SK-N-SH treated with all-trans-retinoic acid at 6 μM for 48 hours (cell line): Measurements from ENCODE around the gene MEF2C.

Experiments
- ATAC-seq: fragments of 200-7000 bp; cut with Tn5 transposase; 3 replicates; pipeline ENCODE4 v1.9.1; 2020; ENCODE audit warnings: mild to moderate bottlenecking, moderate library complexity
- ARNTL ChIP-seq: fragments of 450-650 bp; formaldehyde crosslinking; IDR thresholded peaks from 2 replicates; pipeline ENCODE4 v1.5.0; 2020; ENCODE audit warnings: low read depth, mild to moderate bottlenecking, moderate library complexity, borderline replicate concordance
- BACH2 ChIP-seq: fragments of 250-450 bp; sonication (Bioruptor Pico); IDR thresholded peaks from 2 replicates; pipeline ENCODE4 v1.9.0; 2021; ENCODE audit warnings: mild to moderate bottlenecking, borderline replicate concordance
- CREB5 ChIP-seq: fragments of 250-450 bp; sonication (Bioruptor Pico); IDR thresholded peaks from 2 replicates; pipeline ENCODE4 v1.5.1; 2020; ENCODE audit warnings: low read depth, mild to moderate bottlenecking, moderate library complexity
- CSDC2 ChIP-seq: fragments of 250-450 bp; sonication (Bioruptor Pico); IDR thresholded peaks from 2 replicates; pipeline ENCODE4 v1.5.0; 2020; ENCODE audit warnings: mild to moderate bottlenecking, moderate library complexity
- ESRRG ChIP-seq: fragments of 250-450 bp; sonication (Bioruptor Pico); IDR thresholded peaks from 2 replicates; pipeline ENCODE4 v1.6.1; 2021; ENCODE audit warnings: mild to moderate bottlenecking
- GLIS3 ChIP-seq: fragments of 250-450 bp; sonication (Bioruptor Pico); IDR thresholded peaks from 2 replicates; pipeline ENCODE4 v1.5.0; 2020; ENCODE audit warnings: mild to moderate bottlenecking, moderate library complexity
- ISL1 ChIP-seq: fragments of 250-450 bp; sonication (Bioruptor Pico); IDR thresholded peaks from 2 replicates; pipeline ENCODE4 v2.1.2; 2022; ENCODE audit warnings: mild to moderate bottlenecking, moderate library complexity
- OSR1 ChIP-seq: fragments of 250-450 bp; sonication (Bioruptor Pico); IDR thresholded peaks from 2 replicates; pipeline ENCODE4 v1.8.0; 2022; ENCODE audit warnings: moderate library complexity, mild to moderate bottlenecking, inconsistent platforms
- PPARA ChIP-seq: fragments of 250-450 bp; sonication (Bioruptor Pico); IDR thresholded peaks from 2 replicates; pipeline ENCODE4 v1.5.0; 2020; ENCODE audit warnings: mild to moderate bottlenecking, borderline replicate concordance
- RARB ChIP-seq: fragments of 250-450 bp; sonication (Bioruptor Pico); IDR thresholded peaks from 2 replicates; pipeline ENCODE4 v1.8.0; 2021; ENCODE audit warnings: mild to moderate bottlenecking, moderate library complexity
- SNAI2 ChIP-seq: fragments of 250-450 bp; sonication (Bioruptor Pico); IDR thresholded peaks from 2 replicates; pipeline ENCODE4 v1.5.0; 2020; ENCODE audit warnings: mild to moderate bottlenecking, moderate library complexity
- TCF4 ChIP-seq: fragments of 250-450 bp; sonication (Bioruptor Pico); IDR thresholded peaks from 2 replicates; pipeline ENCODE4 v1.8.0; 2021; ENCODE audit warnings: mild to moderate bottlenecking, moderate library complexity, borderline replicate concordance
- TOX ChIP-seq: fragments of 250-450 bp; sonication (Bioruptor Pico); IDR thresholded peaks from 2 replicates; pipeline ENCODE4 v1.8.0; 2021; ENCODE audit warnings: mild to moderate bottlenecking, moderate library complexity, borderline replicate concordance
- ZC3H10 ChIP-seq: fragments of 250-450 bp; sonication (Bioruptor Pico); IDR thresholded peaks from 2 replicates; pipeline ENCODE4 v1.5.1; 2021; ENCODE audit warnings: mild to moderate bottlenecking, moderate library complexity
- ZFP3 ChIP-seq: fragments of 250-450 bp; sonication (Bioruptor Pico); IDR thresholded peaks from 2 replicates; pipeline ENCODE4 v1.5.0; 2020; ENCODE audit warnings: mild to moderate bottlenecking, moderate library complexity
- ZFP30 ChIP-seq: fragments of 450-650 bp; formaldehyde crosslinking; IDR thresholded peaks from 2 replicates; pipeline ENCODE4 v1.5.0; 2022; ENCODE audit warnings: mild to moderate bottlenecking, moderate library complexity
- ZNF565 ChIP-seq: fragments of 450-650 bp; formaldehyde crosslinking; conservative IDR thresholded peaks from 2 replicates; pipeline ENCODE4 v1.5.0; 2020; ENCODE audit warnings: low read depth, mild to moderate bottlenecking, moderate library complexity
- ZNF70 ChIP-seq: fragments of 450-650 bp; formaldehyde crosslinking; IDR thresholded peaks from 2 replicates; pipeline ENCODE4 v1.5.0; 2020; ENCODE audit warnings: mild to moderate bottlenecking, moderate library complexity
- TF ChIP-seq, protein P1 (sequence below): fragments of 250-450 bp; sonication (Bioruptor Pico); IDR thresholded peaks from 2 replicates; pipeline ENCODE4 v1.5.1; 2021; ENCODE audit warnings: mild to moderate bottlenecking, moderate library complexity
- TF ChIP-seq, protein P2 (sequence below): fragments of 250-450 bp; sonication (Bioruptor Pico); IDR thresholded peaks from 2 replicates; pipeline ENCODE4 v1.8.0; 2020; ENCODE audit warnings: mild to moderate bottlenecking, moderate library complexity, borderline replicate concordance
- TF ChIP-seq, protein P3 (sequence below): fragments of 250-450 bp; sonication (Bioruptor Pico); IDR thresholded peaks from 2 replicates; pipeline ENCODE4 v1.8.0; 2021; ENCODE audit warnings: low read depth, mild to moderate bottlenecking, moderate library complexity, borderline replicate concordance

The MEF2C gene

DNA sequence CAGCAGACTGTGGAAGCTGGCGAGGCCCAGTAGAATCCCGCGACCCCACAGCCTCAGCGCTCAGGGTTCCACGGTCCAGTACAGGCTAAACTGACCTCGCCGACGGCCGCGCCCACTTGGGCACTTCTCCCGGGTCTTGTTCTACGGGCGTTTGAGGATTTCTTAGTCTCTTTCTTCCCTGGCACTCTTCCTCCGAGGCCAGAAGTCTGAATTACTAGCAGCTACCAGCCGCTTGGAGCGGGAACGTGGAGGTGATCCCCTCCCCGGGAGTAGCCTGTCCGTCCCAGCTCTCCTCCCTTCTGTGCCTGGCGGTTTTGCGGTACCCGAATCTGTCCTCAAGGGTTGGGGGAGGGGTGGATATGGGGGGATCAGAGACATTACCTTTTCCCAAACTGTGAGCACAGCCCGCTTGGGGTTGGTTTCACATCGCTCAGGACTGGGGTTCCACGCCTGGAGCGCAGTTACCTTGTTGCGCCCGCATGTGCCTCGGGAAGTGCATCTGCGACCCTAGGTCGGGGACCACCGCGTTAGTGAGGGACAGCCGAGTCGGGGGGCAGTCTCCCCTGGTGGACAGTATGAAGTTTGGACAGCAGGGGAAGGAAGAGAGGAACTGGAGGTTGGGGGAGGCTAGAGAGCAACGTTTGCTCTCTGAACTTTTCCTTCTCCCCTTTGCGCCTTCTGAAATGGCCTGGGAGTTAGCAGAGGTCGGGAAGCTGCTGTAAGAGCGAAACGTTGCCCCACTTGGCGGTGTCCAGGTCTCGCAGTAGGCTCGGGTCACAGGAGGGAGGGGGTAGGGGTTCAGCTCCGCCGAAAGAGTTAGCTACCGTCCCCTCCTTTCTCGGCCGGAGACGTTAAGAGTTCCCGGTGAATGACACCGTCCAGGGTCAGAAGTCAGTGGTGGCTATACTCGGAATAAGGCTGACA lies 190.8 kb downstream of the MEF2C start:
- ATAC-seq = peak; percentile 24
- TF ChIP-seq TOX (CRISPR knock-in tag) (no peak), ISL1 (no peak), ESRRG (CRISPR knock-in tag) (no peak), GLIS3 (CRISPR knock-in tag) (no peak), OSR1 (CRISPR knock-in tag) (no peak), BACH2 (CRISPR knock-in tag) (no peak), ZFP30 (CRISPR knock-in tag) (no peak), ZC3H10 (CRISPR knock-in tag) (no peak), RARB (no peak), ZNF70 (CRISPR knock-in tag) (no peak), ARNTL (CRISPR knock-in tag) (no peak), ZNF565 (CRISPR knock-in tag) (no peak), CREB5 (CRISPR knock-in tag) (no peak), ZFP3 (CRISPR knock-in tag) (no peak), CSDC2 (CRISPR knock-in tag) (no peak)
- TF ChIP-seq, protein P1, sequence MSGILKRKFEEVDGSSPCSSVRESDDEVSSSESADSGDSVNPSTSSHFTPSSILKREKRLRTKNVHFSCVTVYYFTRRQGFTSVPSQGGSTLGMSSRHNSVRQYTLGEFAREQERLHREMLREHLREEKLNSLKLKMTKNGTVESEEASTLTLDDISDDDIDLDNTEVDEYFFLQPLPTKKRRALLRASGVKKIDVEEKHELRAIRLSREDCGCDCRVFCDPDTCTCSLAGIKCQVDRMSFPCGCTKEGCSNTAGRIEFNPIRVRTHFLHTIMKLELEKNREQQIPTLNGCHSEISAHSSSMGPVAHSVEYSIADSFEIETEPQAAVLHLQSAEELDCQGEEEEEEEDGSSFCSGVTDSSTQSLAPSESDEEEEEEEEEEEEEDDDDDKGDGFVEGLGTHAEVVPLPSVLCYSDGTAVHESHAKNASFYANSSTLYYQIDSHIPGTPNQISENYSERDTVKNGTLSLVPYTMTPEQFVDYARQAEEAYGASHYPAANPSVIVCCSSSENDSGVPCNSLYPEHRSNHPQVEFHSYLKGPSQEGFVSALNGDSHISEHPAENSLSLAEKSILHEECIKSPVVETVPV (CRISPR knock-in tag) = no peak
- TF ChIP-seq, protein P2, sequence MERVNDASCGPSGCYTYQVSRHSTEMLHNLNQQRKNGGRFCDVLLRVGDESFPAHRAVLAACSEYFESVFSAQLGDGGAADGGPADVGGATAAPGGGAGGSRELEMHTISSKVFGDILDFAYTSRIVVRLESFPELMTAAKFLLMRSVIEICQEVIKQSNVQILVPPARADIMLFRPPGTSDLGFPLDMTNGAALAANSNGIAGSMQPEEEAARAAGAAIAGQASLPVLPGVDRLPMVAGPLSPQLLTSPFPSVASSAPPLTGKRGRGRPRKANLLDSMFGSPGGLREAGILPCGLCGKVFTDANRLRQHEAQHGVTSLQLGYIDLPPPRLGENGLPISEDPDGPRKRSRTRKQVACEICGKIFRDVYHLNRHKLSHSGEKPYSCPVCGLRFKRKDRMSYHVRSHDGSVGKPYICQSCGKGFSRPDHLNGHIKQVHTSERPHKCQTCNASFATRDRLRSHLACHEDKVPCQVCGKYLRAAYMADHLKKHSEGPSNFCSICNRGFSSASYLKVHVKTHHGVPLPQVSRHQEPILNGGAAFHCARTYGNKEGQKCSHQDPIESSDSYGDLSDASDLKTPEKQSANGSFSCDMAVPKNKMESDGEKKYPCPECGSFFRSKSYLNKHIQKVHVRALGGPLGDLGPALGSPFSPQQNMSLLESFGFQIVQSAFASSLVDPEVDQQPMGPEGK (CRISPR knock-in tag) = no peak
- TF ChIP-seq, protein P3, sequence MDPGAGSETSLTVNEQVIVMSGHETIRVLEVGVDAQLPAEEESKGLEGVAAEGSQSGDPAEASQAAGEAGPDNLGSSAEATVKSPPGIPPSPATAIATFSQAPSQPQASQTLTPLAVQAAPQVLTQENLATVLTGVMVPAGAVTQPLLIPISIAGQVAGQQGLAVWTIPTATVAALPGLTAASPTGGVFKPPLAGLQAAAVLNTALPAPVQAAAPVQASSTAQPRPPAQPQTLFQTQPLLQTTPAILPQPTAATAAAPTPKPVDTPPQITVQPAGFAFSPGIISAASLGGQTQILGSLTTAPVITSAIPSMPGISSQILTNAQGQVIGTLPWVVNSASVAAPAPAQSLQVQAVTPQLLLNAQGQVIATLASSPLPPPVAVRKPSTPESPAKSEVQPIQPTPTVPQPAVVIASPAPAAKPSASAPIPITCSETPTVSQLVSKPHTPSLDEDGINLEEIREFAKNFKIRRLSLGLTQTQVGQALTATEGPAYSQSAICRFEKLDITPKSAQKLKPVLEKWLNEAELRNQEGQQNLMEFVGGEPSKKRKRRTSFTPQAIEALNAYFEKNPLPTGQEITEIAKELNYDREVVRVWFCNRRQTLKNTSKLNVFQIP (CRISPR knock-in tag) = no peak

DNA sequence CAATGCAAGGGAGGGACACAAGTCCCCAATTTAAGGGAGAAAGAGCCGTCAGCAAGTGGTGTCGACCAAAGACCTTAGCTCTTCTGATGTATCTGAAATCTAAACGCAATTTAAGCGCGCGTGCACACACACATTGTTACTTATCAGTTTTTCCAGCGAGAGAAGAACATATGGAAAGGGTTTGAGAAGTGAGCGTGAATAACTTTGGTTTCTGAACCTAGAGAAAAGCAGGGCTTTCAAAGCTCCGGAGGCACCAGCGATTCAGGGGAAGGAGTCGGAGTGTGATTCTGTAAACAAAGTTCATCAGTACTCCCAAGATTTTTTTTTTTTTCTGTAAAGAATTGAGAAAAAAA lies 191.8 kb downstream of the MEF2C start:
- TF ChIP-seq TCF4 = no peak
- no peak for TF ChIP-seq GLIS3 (CRISPR knock-in tag)
- TF ChIP-seq RARB = no peak
- no peak for TF ChIP-seq BACH2 (CRISPR knock-in tag)
- no peak for TF ChIP-seq OSR1 (CRISPR knock-in tag)
- TF ChIP-seq SNAI2 (CRISPR knock-in tag) = no peak
- no peak for TF ChIP-seq ISL1
- TF ChIP-seq PPARA = no peak
- no peak for TF ChIP-seq ZC3H10 (CRISPR knock-in tag)
- no peak for TF ChIP-seq ZFP30 (CRISPR knock-in tag)
- TF ChIP-seq, protein P2 (CRISPR knock-in tag) = no peak
- no peak for TF ChIP-seq ZNF565 (CRISPR knock-in tag)
- no peak for TF ChIP-seq TOX (CRISPR knock-in tag)
- TF ChIP-seq ZFP3 (CRISPR knock-in tag) = no peak
- TF ChIP-seq ARNTL (CRISPR knock-in tag) = no peak
- no peak for TF ChIP-seq CSDC2 (CRISPR knock-in tag)
- TF ChIP-seq, protein P1 (CRISPR knock-in tag) = no peak
- ATAC-seq = peak; percentile 23
